CD4-positive, CD25-positive, alpha-beta regulatory T cell (primary cell): ENCODE results near the gene CDR2. TPM values are rescaled to one million over a fixed set of nuclear protein-coding genes. Genes with fewer than 3 reads are reported as not detected.

ENCODE experiments used
- ATAC-seq, 2 donors: fragments of 150-1000 bp; cut with Tn5 transposase; one replicate each; pipeline ENCODE4 v1.10.0; 2021; ENCODE audit warnings: low read depth in 2 of 2, moderate number of reproducible peaks in 2 of 2, moderate library complexity in 1 of 2
- DNase-seq, 3 donors: peaks; one replicate each; pipeline versions ENCODE4 v3.0.0 to v3.0.0-alpha.2; 2012 to 2022; ENCODE audit warnings: mixed read lengths in 1 of 3
- H3K27ac ChIP-seq: one replicate; pipeline ENCODE4 v1.7.0; 2013; ENCODE audit warnings: mild to moderate bottlenecking, low read length; ENCODE audit not compliant: insufficient read depth, poor library complexity, severe bottlenecking
- H3K27me3 ChIP-seq: one replicate; pipeline ENCODE4 v1.7.0; 2013; ENCODE audit warnings: low read length; ENCODE audit not compliant: control insufficient read depth, insufficient read depth
- H3K36me3 ChIP-seq: one replicate; pipeline ENCODE4 v1.7.0; 2013; ENCODE audit warnings: mild to moderate bottlenecking, low read length, moderate library complexity; ENCODE audit not compliant: control insufficient read depth, insufficient read depth
- H3K4me1 ChIP-seq: 2 replicates; pipeline ENCODE4 v1.7.0; 2013; ENCODE audit warnings: mild to moderate bottlenecking, low read length; ENCODE audit not compliant: insufficient read depth, control insufficient read depth, poor library complexity, severe bottlenecking
- H3K4me3 ChIP-seq: one replicate; pipeline ENCODE4 v1.7.0; 2013; ENCODE audit warnings: low read depth, mild to moderate bottlenecking, low read length, moderate library complexity
- H3K9me3 ChIP-seq, 2 experiments: 1 replicate in 1 of 2; 2 replicates in 1 of 2; pipeline ENCODE4 v1.7.0; 2013; ENCODE audit warnings: low read length in 2 of 2, mild to moderate bottlenecking in 1 of 2, moderate library complexity in 1 of 2; ENCODE audit not compliant: control insufficient read depth in 2 of 2
- H3K27ac Mint-ChIP-seq, 3 donors: one replicate each; pipeline ENCODE4 v1.8.0; 2020 to 2022; ENCODE audit warnings: mild to moderate bottlenecking in 3 of 3, mixed read lengths in 3 of 3, moderate library complexity in 2 of 3
- H3K27me3 Mint-ChIP-seq: one replicate; pipeline ENCODE4 v1.8.0; 2022; ENCODE audit warnings: mild to moderate bottlenecking, mixed read lengths
- H3K36me3 Mint-ChIP-seq: one replicate; pipeline ENCODE4 v1.8.0; 2020; ENCODE audit warnings: mixed read lengths
- H3K4me1 Mint-ChIP-seq, 4 donors: one replicate each; pipeline ENCODE4 v1.8.0; 2020 to 2022; ENCODE audit warnings: mixed read lengths in 4 of 4, mild to moderate bottlenecking in 1 of 4
- H3K4me3 Mint-ChIP-seq, 4 donors: one replicate each; pipeline ENCODE4 v1.8.0; 2020 to 2022; ENCODE audit warnings: mild to moderate bottlenecking in 4 of 4, mixed read lengths in 4 of 4, moderate library complexity in 3 of 4
- H3K9me3 Mint-ChIP-seq, 7 donors: one replicate each; pipeline ENCODE4 v1.8.0; 2020 to 2022; ENCODE audit warnings: mixed read lengths in 7 of 7, mild to moderate bottlenecking in 3 of 7, moderate library complexity in 2 of 7
- polyA plus RNA-seq, 4 donors: library from polyadenylated mRNA; unstranded; fragments of 300-500 nt; fragmentation: Illumina TruSeq; gene quantifications; one replicate each; pipeline ENCODE4 v1.2.3, GENCODE V29; 2021
- total RNA-seq: library from RNA; stranded (reverse); gene quantifications from one replicate; pipeline ENCODE4 v1.2.3, GENCODE V29; 2022

The CDR2 gene
- total and polyA plus RNA-seq, 5 donors from 2014 or later: 64.7 to 90.2 (median 75.6) TPM

DNA sequence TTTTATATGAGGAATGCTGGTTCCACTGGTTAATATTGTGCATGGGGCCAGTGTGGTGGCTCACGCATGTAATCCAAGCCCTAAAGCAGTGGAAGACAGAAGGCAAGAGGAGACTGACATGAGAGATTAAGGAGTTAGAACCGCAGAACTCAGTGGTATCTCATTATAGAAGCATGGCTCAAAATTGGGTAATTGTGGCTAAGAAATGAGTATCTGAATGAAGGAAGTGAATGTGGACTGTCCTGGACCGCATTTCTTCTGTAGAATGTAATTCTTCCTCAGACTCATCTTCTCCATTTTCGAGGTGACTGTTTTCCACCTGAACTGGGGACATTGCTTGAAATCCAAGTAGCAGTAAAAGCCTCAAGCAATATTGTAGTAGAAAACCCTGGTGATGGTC is 42.6 kb upstream of the CDR2 start:
- ATAC-seq (no peak), DNase-seq (no peak)
- Histone ChIP-seq H3K36me3 (peaks cover 8% of the 10 kb centered on the region), H3K4me3 (no peak overlapping the region), H3K4me1 (no peaks in the 10 kb centered on the region), H3K27me3 (no peaks in the 10 kb centered on the region), H3K9me3 (no peaks in the 10 kb centered on the region), H3K27ac (no peak overlapping the region)
- H3K27me3 Mint-ChIP-seq: no peaks in the 10 kb centered on the region
- no peaks in the 10 kb centered on the region for H3K9me3 Mint-ChIP-seq
- H3K4me1 Mint-ChIP-seq: peaks cover 0 to 7% (median 1%) of the 10 kb centered on the region in 4 donors
- H3K4me3 Mint-ChIP-seq: no peak overlapping the region
- no peak overlapping the region for H3K27ac Mint-ChIP-seq
- H3K36me3 Mint-ChIP-seq: peaks cover 22% of the 10 kb centered on the region

DNA sequence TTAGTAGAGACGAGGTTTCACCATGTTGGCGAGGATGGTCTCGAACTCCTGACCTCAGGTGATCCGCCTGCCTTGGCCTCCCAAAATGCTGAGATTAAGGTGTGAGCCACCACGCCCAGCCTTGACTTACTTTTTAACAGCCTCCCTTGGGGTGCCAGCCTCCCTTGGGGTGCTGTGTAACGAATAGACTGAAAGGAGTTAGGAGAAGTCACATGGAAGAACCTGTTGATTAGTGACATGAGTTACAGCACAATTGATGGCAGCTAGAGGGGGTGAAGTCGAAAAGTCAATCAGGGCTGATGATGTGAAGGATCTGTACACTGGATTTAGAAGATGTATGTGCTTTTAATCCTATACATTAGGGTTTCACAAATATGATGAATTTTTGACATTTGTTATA is 39.4 kb upstream of the CDR2 start:
- H3K9me3 ChIP-seq: no peaks in the 10 kb centered on the region
- H3K9me3 Mint-ChIP-seq: no peaks in the 10 kb centered on the region

DNA sequence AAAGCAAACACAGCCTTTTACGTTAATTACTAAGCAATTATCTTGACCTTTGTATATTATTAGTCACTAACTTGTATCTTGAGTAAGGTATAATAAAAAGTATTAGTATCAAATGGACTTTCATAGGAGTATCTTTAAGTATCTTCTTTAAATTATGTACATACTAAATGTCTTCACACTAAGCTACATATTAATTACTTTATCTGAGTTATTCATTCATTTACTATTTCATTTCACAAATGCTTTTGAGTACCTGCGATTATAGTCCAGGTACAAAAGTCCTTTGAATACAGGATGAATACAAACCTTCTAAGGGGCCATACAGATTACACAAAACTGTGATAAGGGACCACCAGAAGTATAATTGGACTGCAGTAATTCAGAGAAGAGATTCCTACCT is 33.1 kb upstream of the CDR2 start:
- Mint-ChIP-seq H3K36me3 (peaks cover 7% of the 10 kb centered on the region), H3K27ac (no peak overlapping the region), H3K4me3 (no peak overlapping the region), H3K9me3 (no peaks in the 10 kb centered on the region), H3K4me1 (peaks cover 0 to 8% (median 6%) of the 10 kb centered on the region in 4 donors), H3K27me3 (no peaks in the 10 kb centered on the region)
- ATAC-seq (no peak), DNase-seq (no peak)
- Histone ChIP-seq H3K4me3 (no peak overlapping the region), H3K36me3 (no peaks in the 10 kb centered on the region), H3K4me1 (no peaks in the 10 kb centered on the region), H3K9me3 (no peaks in the 10 kb centered on the region), H3K27me3 (no peaks in the 10 kb centered on the region), H3K27ac (no peak overlapping the region)

More for the DNA sequence above, 39.4 kb upstream of the CDR2 start:
- Histone ChIP-seq H3K4me1 (no peaks in the 10 kb centered on the region), H3K36me3 (no peaks in the 10 kb centered on the region), H3K27me3 (no peaks in the 10 kb centered on the region), H3K4me3 (no peak overlapping the region), H3K27ac (no peak overlapping the region)
- DNase-seq: no peak
- peak overlapping the region in 1 of 3 donors; percentile 14 for H3K27ac Mint-ChIP-seq
- ATAC-seq: no peak
- H3K27me3 Mint-ChIP-seq: no peaks in the 10 kb centered on the region
- no peaks in the 10 kb centered on the region for H3K36me3 Mint-ChIP-seq
- peaks cover 0 to 2% (median 0%) of the 10 kb centered on the region in 4 donors for H3K4me1 Mint-ChIP-seq
- H3K4me3 Mint-ChIP-seq: no peak overlapping the region

- no peak for ATAC-seq
- no peak for DNase-seq
- no peaks in the 10 kb centered on the region for H3K27me3 Mint-ChIP-seq
- H3K4me1 Mint-ChIP-seq: peaks cover 0 to 6% (median 5%) of the 10 kb centered on the region in 4 donors
- H3K36me3 ChIP-seq: no peaks in the 10 kb centered on the region
- H3K4me3 ChIP-seq: no peak overlapping the region
- peaks cover 7% of the 10 kb centered on the region for H3K36me3 Mint-ChIP-seq
- no peak overlapping the region for H3K27ac Mint-ChIP-seq
- no peak overlapping the region for H3K27ac ChIP-seq
- no peaks in the 10 kb centered on the region for H3K27me3 ChIP-seq
- no peaks in the 10 kb centered on the region for H3K9me3 ChIP-seq
- H3K4me3 Mint-ChIP-seq: no peak overlapping the region
- H3K4me1 ChIP-seq: no peaks in the 10 kb centered on the region
- no peaks in the 10 kb centered on the region for H3K9me3 Mint-ChIP-seq
Observed at GRCh38 chr16:22402191-22402590, 27.8 kb upstream of the CDR2 start.

GRCh38 chr16:22400900-22401299 is 26.5 kb upstream of the CDR2 start:
- ATAC-seq (no peak), DNase-seq (no peak)
- Mint-ChIP-seq H3K36me3 (peaks cover 5% of the 10 kb centered on the region), H3K4me3 (no peak overlapping the region), H3K27ac (no peak overlapping the region), H3K27me3 (no peaks in the 10 kb centered on the region), H3K9me3 (peaks cover 0 to 2% (median 0%) of the 10 kb centered on the region in 7 donors), H3K4me1 (peaks cover 0 to 4% (median 1%) of the 10 kb centered on the region in 4 donors)
- Histone ChIP-seq H3K9me3 (no peaks in the 10 kb centered on the region), H3K36me3 (no peaks in the 10 kb centered on the region), H3K27ac (no peak overlapping the region), H3K27me3 (no peaks in the 10 kb centered on the region), H3K4me3 (no peak overlapping the region), H3K4me1 (no peaks in the 10 kb centered on the region)

- H3K36me3 Mint-ChIP-seq: peaks cover 3% of the 10 kb centered on the region
- Histone ChIP-seq H3K9me3 (no peaks in the 10 kb centered on the region), H3K4me1 (peaks cover 1% of the 10 kb centered on the region), H3K27ac (no peak overlapping the region), H3K36me3 (no peaks in the 10 kb centered on the region), H3K27me3 (no peaks in the 10 kb centered on the region), H3K4me3 (no peak overlapping the region)
- ATAC-seq: no peak
- peaks cover 0 to 2% (median 0%) of the 10 kb centered on the region in 7 donors for H3K9me3 Mint-ChIP-seq
- no peaks in the 10 kb centered on the region for H3K27me3 Mint-ChIP-seq
- no peak overlapping the region for H3K4me3 Mint-ChIP-seq
- no peak for DNase-seq
- H3K27ac Mint-ChIP-seq: no peak overlapping the region
- peaks cover 12 to 18% (median 14%) of the 10 kb centered on the region in 4 donors for H3K4me1 Mint-ChIP-seq
Observed at GRCh38 chr16:22397931-22398330, 23.5 kb upstream of the CDR2 start.

DNA sequence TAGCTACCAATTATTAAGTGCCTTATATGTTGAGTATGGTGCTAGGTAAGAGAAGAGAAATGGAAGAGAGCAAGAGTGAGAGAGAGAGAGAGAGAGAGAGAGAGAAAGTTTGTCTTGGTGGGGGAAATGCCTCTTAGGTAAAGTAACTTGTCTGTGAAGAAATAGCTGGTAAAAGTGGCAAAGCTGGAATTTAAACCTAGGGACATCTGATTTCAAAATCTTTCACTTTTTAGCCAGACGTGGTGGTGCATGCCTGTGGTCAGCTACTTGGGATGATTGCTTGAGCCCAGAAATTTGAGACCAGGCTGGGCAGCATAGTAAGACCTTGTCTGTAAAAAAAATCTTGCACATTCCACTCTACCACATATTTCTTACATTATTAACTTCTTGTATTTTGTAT is 23.0 kb upstream of the CDR2 start:
- Mint-ChIP-seq H3K36me3 (no peaks in the 10 kb centered on the region), H3K27me3 (no peaks in the 10 kb centered on the region), H3K9me3 (peaks cover 0 to 2% (median 0%) of the 10 kb centered on the region in 7 donors), H3K27ac (no peak overlapping the region), H3K4me3 (no peak overlapping the region), H3K4me1 (peaks cover 15 to 22% (median 18%) of the 10 kb centered on the region in 4 donors)
- ATAC-seq (no peak), DNase-seq (no peak)
- no peaks in the 10 kb centered on the region for H3K27me3 ChIP-seq
- no peak overlapping the region for H3K27ac ChIP-seq
- H3K9me3 ChIP-seq: no peaks in the 10 kb centered on the region
- no peaks in the 10 kb centered on the region for H3K36me3 ChIP-seq
- H3K4me3 ChIP-seq: no peak overlapping the region
- peaks cover 4% of the 10 kb centered on the region for H3K4me1 ChIP-seq

DNA sequence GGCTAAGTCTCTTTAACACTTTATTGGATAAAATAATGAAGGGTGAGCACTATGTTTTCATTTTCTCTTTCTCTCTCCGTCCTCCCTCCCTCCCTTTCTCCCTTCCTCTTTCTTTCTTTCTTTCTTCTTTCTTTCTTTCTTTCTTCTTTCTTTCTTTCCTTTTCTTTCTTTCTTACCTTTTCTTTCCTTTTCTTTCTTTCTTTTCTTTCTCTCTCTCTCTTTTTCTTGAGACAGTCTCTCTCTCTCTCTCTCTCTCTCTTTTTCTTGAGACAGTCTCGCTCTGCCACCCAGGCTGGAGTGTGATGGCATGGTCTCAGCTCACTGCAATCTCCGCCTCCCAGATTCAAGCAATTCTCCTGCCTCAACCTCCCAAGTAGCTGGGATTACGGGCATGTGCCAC is 21.5 kb upstream of the CDR2 start:
- no peaks in the 10 kb centered on the region for H3K36me3 ChIP-seq
- no peak overlapping the region for H3K27ac ChIP-seq
- H3K9me3 ChIP-seq: no peaks in the 10 kb centered on the region
- H3K9me3 Mint-ChIP-seq: peaks cover 0 to 2% (median 0%) of the 10 kb centered on the region in 7 donors
- no peak overlapping the region for H3K27ac Mint-ChIP-seq
- ATAC-seq (no peak), DNase-seq (no peak)
- no peak overlapping the region for H3K4me3 Mint-ChIP-seq
- no peak overlapping the region for H3K4me3 ChIP-seq
- peaks cover 4% of the 10 kb centered on the region for H3K4me1 ChIP-seq
- H3K27me3 Mint-ChIP-seq: no peaks in the 10 kb centered on the region
- no peaks in the 10 kb centered on the region for H3K27me3 ChIP-seq
- H3K4me1 Mint-ChIP-seq: peaks cover 15 to 24% (median 18%) of the 10 kb centered on the region in 4 donors
- no peaks in the 10 kb centered on the region for H3K36me3 Mint-ChIP-seq
